ENCODE data around the gene NRG2.

The NRG2 gene

DNA sequence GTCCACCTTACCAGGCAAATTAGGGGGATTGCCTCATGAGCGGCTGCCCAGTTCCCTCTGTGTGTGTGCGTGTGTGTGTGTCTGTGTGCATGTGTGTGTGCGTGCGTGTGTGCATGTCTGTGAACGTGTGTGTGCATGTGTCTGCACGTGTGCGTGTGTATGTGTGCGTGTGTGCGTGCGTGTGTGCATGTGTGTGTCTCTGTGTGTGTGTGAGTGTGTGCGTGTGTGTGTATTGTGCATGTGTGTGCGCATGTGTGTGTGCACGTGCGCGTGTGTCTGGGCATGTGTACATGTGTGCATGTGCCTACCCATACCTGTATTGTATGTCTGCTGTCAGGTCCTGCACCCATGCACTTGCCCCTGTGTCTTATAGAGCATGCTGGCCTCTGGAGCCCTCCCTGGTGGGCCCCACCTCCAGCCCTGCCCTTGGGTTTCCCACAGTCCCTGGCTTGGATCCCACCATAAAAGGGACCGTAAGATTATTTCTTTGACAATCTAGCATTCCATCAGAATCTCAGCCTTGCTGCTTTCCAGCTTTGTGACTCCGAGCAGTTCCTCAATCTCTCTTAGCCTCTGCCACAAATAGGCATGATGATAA lies 238.2 kb downstream of the NRG2 start:
- no peaks in the 10 kb centered on the region for H3K4me1 ChIP-seq
- H3K27me3 ChIP-seq = peaks cover 0 to 47% of the 10 kb centered on the region in 2 donors
- intact Hi-C loops (cut with DNase I; ENCODE audit: low total_unique reads) = no loop called here
- no peaks in the 10 kb centered on the region for H3K36me3 ChIP-seq
- TF ChIP-seq, protein P1, sequence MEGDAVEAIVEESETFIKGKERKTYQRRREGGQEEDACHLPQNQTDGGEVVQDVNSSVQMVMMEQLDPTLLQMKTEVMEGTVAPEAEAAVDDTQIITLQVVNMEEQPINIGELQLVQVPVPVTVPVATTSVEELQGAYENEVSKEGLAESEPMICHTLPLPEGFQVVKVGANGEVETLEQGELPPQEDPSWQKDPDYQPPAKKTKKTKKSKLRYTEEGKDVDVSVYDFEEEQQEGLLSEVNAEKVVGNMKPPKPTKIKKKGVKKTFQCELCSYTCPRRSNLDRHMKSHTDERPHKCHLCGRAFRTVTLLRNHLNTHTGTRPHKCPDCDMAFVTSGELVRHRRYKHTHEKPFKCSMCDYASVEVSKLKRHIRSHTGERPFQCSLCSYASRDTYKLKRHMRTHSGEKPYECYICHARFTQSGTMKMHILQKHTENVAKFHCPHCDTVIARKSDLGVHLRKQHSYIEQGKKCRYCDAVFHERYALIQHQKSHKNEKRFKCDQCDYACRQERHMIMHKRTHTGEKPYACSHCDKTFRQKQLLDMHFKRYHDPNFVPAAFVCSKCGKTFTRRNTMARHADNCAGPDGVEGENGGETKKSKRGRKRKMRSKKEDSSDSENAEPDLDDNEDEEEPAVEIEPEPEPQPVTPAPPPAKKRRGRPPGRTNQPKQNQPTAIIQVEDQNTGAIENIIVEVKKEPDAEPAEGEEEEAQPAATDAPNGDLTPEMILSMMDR (IDR thresholded peaks at IDR 0.05) = no peak
- H3K9me3 ChIP-seq = no peaks in the 10 kb centered on the region
- no peak for DNase-seq
- H3K27ac ChIP-seq = no peak overlapping the region
- H3K4me3 ChIP-seq = no peak overlapping the region

DNA sequence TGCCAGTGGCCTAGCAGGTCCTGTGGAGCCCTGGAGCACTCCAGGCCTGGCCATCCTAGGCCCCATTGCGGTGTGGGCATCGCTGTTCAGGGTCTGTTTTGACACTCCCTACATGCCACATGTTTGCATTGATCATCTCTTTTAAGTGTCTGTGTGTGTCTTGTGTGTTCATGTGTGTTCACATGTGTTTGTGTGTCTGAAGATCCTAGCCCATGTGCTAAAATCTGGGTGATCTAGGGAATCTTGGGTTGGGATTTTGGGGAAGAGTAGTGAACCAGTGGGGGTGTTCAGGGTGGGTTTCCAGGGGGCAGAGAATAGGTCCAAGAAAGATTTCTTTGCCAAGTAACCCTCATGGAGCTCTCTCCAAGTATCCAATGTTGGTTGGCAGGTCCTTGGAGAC lies 239.1 kb downstream of the NRG2 start:
- no peaks in the 10 kb centered on the region for H3K9me3 ChIP-seq
- no peaks in the 10 kb centered on the region for H3K4me1 ChIP-seq
- intact Hi-C loops (cut with DNase I; ENCODE audit: low total_unique reads) = no loop called here
- TF ChIP-seq, protein P1 (IDR thresholded peaks at IDR 0.05) = no peak
- H3K27me3 ChIP-seq = peaks cover 0 to 50% of the 10 kb centered on the region in 2 donors
- H3K27ac ChIP-seq = no peak overlapping the region
- no peaks in the 10 kb centered on the region for H3K36me3 ChIP-seq
- DNase-seq = no peak
- H3K4me3 ChIP-seq = no peak overlapping the region

DNA sequence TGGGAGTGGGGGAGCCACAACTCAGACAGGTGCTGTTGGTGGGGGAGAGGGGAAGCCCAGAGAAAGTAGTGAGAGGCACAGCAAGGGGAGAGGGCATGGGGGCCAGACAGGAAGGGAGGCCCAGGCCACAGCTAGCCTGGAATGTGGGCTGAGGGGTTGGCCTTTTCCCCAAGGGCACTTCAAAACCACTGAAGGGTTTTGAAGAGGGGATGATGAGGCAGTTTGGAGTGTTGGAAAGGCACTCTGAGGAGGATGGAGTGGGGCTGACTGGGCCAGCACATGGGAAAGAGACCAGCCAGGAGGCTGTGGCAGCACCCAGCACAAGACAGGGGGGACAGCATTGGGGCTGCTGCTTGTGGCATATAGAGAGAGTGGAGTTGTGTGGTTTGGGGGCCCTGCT lies 243.7 kb downstream of the NRG2 start:
- no peaks in the 10 kb centered on the region for H3K9me3 ChIP-seq
- no peak overlapping the region for H3K4me3 ChIP-seq
- TF ChIP-seq, protein P1 (IDR thresholded peaks at IDR 0.05) = no peak
- peaks cover 0 to 17% (median 14%) of the 10 kb centered on the region in 4 donors for H3K4me1 ChIP-seq
- intact Hi-C loops (cut with DNase I; ENCODE audit: low total_unique reads) = no loop called here
- no peaks in the 10 kb centered on the region for H3K36me3 ChIP-seq
- DNase-seq = no peak
- peaks cover 0 to 79% of the 10 kb centered on the region in 2 donors for H3K27me3 ChIP-seq
- no peak overlapping the region for H3K27ac ChIP-seq

DNA sequence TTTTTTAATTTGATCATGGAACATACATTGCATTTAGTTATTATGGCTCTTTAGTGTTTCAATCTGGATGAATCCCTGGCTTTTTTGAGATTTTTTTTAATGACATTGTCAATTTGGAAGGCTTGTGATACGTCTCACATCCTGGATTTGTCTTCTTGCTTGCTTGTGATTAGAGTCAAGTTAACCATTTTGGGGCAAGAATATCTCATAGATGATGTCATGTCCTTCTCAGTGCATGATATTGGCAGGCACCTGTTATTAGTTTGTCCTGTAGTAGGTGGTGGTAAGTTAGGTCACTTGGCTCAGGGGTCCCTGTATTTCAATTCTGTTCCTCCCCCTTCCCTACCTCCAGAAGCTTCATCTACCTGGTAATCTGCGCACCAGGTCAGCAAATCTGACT lies 244.2 kb downstream of the NRG2 start:
- no peaks in the 10 kb centered on the region for H3K9me3 ChIP-seq
- H3K27ac ChIP-seq = no peak overlapping the region
- H3K4me3 ChIP-seq = no peak overlapping the region
- H3K36me3 ChIP-seq = no peaks in the 10 kb centered on the region
- peaks cover 0 to 17% (median 14%) of the 10 kb centered on the region in 4 donors for H3K4me1 ChIP-seq
- DNase-seq = no peak
- peaks cover 0 to 81% of the 10 kb centered on the region in 2 donors for H3K27me3 ChIP-seq
- intact Hi-C loops (cut with DNase I; ENCODE audit: low total_unique reads) = no loop called here
- TF ChIP-seq, protein P1 (IDR thresholded peaks at IDR 0.05) = no peak

DNA sequence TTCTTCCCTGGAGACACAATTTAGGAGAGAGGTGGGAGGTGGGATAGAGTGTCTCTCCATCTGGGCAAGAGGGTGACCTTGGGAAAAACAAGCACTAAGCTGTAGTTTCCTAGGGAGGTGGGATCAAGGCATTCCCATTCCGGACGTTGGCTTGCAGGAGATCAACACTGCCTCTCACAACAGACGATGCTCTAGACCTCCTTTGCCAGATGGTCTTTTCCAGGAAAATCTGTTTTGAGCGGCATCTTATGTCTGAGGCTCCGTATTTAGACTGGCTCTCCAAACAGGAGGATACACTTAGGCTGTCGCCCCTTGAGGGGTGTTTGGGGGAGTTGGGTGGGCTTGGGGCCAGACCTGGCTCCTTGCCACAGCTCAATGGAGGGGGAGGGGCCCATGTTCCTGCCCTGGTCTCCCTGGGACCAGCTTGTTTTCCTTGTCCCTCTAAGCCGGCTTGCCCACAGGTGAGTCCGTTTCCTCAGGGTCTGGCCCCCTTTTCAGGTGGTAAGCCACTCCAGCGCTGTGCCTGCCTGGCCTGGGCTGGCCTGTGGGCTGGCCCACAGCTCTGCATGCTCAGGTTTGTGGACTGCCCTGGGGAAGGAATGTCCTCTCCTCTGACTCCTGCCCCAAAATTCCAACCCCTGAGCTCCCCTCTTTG lies 245.1 kb downstream of the NRG2 start:
- TF ChIP-seq, protein P1 (IDR thresholded peaks at IDR 0.05) = no peak
- Histone ChIP-seq H3K4me3 (no peak overlapping the region), H3K27ac (no peak overlapping the region), H3K9me3 (no peaks in the 10 kb centered on the region), H3K27me3 (peaks cover 0 to 74% of the 10 kb centered on the region in 2 donors), H3K4me1 (peaks cover 0 to 17% (median 14%) of the 10 kb centered on the region in 4 donors), H3K36me3 (no peaks in the 10 kb centered on the region)
- DNase-seq = no peak
- intact Hi-C loops (cut with DNase I; ENCODE audit: low total_unique reads) = no loop called here

Data from tibial artery (tissue), 4 donors.